HG03025 (cell line): ENCODE data around the gene CTNNBL1.

ENCODE experiments used
- ATAC-seq: cut with Tn5 transposase; IDR thresholded peaks from one replicate; pipeline ENCODE4 v1.9.1; 2021; ENCODE audit warnings: mild to moderate bottlenecking, moderate library complexity; ENCODE audit not compliant: unreplicated experiment, low FRiP score

The CTNNBL1 gene

GRCh38 chr20:37808233-37809070 lies 114.6 kb downstream of the CTNNBL1 start:
- no peak for ATAC-seq

- ATAC-seq, result no peak
These were observed 116.2 kb downstream of the CTNNBL1 start for GRCh38 chr20:37810027-37810426.

- no peak for ATAC-seq
These were observed 122.2 kb downstream of the CTNNBL1 start for GRCh38 chr20:37816003-37816402.

- ATAC-seq, result no peak
These were observed 122.9 kb downstream of the CTNNBL1 start for GRCh38 chr20:37816726-37817125.

- no peak for ATAC-seq
These were observed 127.9 kb downstream of the CTNNBL1 start for GRCh38 chr20:37821696-37822095.

- ATAC-seq, result no peak
These were observed 128.3 kb downstream of the CTNNBL1 start for GRCh38 chr20:37822141-37822601.

- no peak for ATAC-seq
These were observed 129.6 kb downstream of the CTNNBL1 start for GRCh38 chr20:37823296-37823980.

GRCh38 chr20:37827605-37828004 lies 133.8 kb downstream of the CTNNBL1 start:
- ATAC-seq, result no peak

- ATAC-seq, result no peak
These were observed 134.9 kb downstream of the CTNNBL1 start for GRCh38 chr20:37828684-37829083.

GRCh38 chr20:37829128-37829527 lies 135.3 kb downstream of the CTNNBL1 start:
- no peak for ATAC-seq

- no peak for ATAC-seq
These were observed 139.5 kb downstream of the CTNNBL1 start for GRCh38 chr20:37833221-37833896.

GRCh38 chr20:37836926-37837325 lies 143.1 kb downstream of the CTNNBL1 start:
- ATAC-seq, result no peak

- ATAC-seq, result no peak
These were observed 144.1 kb downstream of the CTNNBL1 start for GRCh38 chr20:37837924-37838323.

GRCh38 chr20:37838769-37839431 lies 145.1 kb downstream of the CTNNBL1 start:
- ATAC-seq, result no peak

- no peak for ATAC-seq
These were observed 145.6 kb downstream of the CTNNBL1 start for GRCh38 chr20:37839432-37839827.

GRCh38 chr20:37839955-37840354 lies 146.1 kb downstream of the CTNNBL1 start:
- no peak for ATAC-seq

GRCh38 chr20:37841389-37841788 lies 147.6 kb downstream of the CTNNBL1 start:
- ATAC-seq, result no peak

GRCh38 chr20:37841971-37842370 lies 148.1 kb downstream of the CTNNBL1 start:
- ATAC-seq, result no peak

GRCh38 chr20:37845241-37845681 lies 151.4 kb downstream of the CTNNBL1 start:
- no peak for ATAC-seq

- ATAC-seq, result no peak
These were observed 152.0 kb downstream of the CTNNBL1 start for GRCh38 chr20:37845878-37846277.

GRCh38 chr20:37846573-37846972 lies 152.7 kb downstream of the CTNNBL1 start:
- no peak for ATAC-seq
